GM12801 (cell line): ENCODE data around the gene KMT2C.

Source experiments
- TF ChIP-seq, protein P1 (sequence below): IDR thresholded peaks from one replicate; pipeline ENCODE4 v1.5.1; 2011; ENCODE audit warnings: control low read depth; ENCODE audit not compliant: insufficient read length; ENCODE audit errors: extremely low read depth

KMT2C gene

DNA sequence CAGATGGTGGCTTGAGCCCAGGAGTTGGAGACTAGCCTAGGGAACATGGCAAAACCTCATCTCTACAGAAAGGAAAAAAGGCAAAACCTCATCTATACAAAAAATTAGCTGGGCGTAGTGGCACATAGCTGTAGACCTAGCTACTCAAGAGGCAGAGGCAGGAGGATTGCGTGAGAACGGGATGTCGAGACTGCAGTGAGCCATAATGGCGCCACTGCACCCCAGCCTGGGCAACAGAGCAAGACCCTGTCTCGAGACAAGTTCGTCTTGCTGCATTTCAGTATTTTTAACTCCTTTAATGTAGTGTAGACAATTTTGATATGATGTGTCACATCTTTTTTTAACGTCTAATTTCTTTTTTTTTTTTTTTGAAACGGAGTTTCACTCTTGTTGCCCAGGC is 31.4 kb upstream of the KMT2C start:
- TF ChIP-seq, protein P1, sequence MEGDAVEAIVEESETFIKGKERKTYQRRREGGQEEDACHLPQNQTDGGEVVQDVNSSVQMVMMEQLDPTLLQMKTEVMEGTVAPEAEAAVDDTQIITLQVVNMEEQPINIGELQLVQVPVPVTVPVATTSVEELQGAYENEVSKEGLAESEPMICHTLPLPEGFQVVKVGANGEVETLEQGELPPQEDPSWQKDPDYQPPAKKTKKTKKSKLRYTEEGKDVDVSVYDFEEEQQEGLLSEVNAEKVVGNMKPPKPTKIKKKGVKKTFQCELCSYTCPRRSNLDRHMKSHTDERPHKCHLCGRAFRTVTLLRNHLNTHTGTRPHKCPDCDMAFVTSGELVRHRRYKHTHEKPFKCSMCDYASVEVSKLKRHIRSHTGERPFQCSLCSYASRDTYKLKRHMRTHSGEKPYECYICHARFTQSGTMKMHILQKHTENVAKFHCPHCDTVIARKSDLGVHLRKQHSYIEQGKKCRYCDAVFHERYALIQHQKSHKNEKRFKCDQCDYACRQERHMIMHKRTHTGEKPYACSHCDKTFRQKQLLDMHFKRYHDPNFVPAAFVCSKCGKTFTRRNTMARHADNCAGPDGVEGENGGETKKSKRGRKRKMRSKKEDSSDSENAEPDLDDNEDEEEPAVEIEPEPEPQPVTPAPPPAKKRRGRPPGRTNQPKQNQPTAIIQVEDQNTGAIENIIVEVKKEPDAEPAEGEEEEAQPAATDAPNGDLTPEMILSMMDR: no peak

GRCh38 chr7:152465119-152465387 is 29.2 kb upstream of the KMT2C start:
- TF ChIP-seq, protein P1: no peak

- TF ChIP-seq, protein P1: no peak
Measured at GRCh38 chr7:152464312-152465118, 28.7 kb upstream of the KMT2C start.

DNA sequence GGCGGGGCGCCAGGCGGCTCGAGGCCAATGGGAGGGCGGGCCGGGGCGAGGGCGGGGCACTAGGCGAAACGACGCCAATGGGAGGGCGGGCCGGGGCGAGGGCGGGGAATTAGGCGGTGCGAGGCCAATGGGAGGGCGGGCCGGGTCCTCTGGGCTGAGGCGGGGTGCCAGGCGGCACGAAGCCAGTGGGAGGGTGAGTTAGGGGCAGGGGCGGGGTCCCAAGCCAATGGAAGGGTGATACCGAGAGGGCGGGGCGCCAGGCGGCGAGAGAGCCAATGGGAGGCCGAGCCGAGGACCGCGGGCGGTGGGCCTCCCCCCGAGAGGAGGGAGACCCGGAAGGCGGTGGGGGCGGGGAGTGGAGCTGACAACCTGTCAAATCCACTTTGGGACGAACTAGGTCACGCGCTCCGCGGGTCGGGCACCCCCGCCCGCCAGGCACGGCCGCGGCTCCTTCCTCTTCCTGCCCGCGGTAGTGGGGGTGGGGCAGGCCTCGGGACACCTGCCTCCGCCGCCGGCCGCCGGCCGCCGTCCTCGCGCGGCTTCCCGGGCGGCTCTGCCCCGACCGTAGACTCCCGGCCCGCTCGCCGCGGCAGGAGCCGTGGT is 28.0 kb upstream of the KMT2C start:
- TF ChIP-seq, protein P1: no peak

DNA sequence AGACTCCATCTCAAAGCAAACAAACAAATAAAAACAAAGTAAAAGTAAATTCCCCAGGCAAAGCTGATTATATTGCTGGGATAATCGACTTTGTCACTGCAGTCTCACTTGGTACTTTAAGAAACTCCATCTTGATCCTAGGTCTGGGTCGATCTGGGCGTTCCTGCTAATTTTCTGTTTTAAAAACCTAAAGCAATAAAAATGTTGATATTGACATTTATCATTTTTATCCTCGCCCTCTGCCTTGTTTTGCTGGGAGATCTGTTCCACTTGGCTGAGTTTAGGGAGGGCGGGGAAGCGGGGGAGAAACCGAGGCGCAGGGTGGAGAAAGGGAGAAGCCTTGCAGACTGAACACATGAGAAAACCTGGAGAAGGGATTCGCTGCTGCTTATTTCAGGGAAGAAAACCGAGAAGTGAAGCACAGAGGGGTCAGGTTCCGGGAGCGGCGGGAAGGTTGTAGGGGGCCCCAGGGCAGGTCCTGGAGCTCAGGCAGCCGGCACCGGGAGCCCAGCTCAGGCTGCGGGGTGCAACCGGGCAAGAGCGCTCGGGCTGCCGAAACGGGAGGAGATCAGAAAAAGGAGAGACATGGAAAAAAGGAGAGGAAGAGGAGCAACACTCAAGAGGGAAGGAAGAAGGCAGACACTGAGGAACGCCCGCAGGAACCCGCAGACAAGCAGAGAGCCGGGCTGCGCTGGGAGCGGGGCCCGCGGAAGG is 27.3 kb upstream of the KMT2C start:
- TF ChIP-seq, protein P1: no peak

GRCh38 chr7:152459724-152460251 is 24.0 kb upstream of the KMT2C start:
- TF ChIP-seq, protein P1: no peak

GRCh38 chr7:152451356-152451755 is 15.6 kb upstream of the KMT2C start:
- TF ChIP-seq, protein P1: no peak
